Mammary epithelial cell (primary cell): ENCODE results near the gene WRAP73.

ENCODE experiments used
- EZH2 ChIP-seq: IDR thresholded peaks from 2 replicates; pipeline ENCODE4 v1.6.1; 2012; ENCODE audit warnings: low read length, inconsistent platforms, borderline replicate concordance
- TF ChIP-seq, protein P1 (sequence below), 2 donors: IDR thresholded peaks in 1 of 2; conservative IDR thresholded peaks in 1 of 2; 2 replicates each; pipeline ENCODE4 v1.5.1; 2011 to 2012; ENCODE audit warnings: inconsistent platforms in 2 of 2, low read length in 2 of 2, mild to moderate bottlenecking in 2 of 2, control low read depth in 1 of 2, low read depth in 1 of 2; ENCODE audit not compliant: insufficient read depth in 1 of 2; ENCODE audit errors: extremely low read depth in 1 of 2

GRCh38 chr1:3614755-3615742 is 34.9 kb downstream of the WRAP73 start:
- TF ChIP-seq, protein P1, sequence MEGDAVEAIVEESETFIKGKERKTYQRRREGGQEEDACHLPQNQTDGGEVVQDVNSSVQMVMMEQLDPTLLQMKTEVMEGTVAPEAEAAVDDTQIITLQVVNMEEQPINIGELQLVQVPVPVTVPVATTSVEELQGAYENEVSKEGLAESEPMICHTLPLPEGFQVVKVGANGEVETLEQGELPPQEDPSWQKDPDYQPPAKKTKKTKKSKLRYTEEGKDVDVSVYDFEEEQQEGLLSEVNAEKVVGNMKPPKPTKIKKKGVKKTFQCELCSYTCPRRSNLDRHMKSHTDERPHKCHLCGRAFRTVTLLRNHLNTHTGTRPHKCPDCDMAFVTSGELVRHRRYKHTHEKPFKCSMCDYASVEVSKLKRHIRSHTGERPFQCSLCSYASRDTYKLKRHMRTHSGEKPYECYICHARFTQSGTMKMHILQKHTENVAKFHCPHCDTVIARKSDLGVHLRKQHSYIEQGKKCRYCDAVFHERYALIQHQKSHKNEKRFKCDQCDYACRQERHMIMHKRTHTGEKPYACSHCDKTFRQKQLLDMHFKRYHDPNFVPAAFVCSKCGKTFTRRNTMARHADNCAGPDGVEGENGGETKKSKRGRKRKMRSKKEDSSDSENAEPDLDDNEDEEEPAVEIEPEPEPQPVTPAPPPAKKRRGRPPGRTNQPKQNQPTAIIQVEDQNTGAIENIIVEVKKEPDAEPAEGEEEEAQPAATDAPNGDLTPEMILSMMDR (conservative IDR thresholded peaks at IDR 0.05 in 1 of 2, IDR thresholded peaks at IDR 0.05 in 1 of 2; ENCODE audit: extremely low read depth in 1 of 2, insufficient read depth in 1 of 2, low read depth in 1 of 2, low read length in 2 of 2): peak; percentile 63 to 81
- no peak for TF ChIP-seq EZH2
